ENCODE measurements around the gene MTR. TPM values are rescaled to one million over a fixed set of nuclear protein-coding genes. Genes with fewer than 3 reads are reported as not detected.

Gene MTR
- total and polyA plus RNA-seq, 12 donors: 5.2 to 100 (median 65.4) TPM

DNA sequence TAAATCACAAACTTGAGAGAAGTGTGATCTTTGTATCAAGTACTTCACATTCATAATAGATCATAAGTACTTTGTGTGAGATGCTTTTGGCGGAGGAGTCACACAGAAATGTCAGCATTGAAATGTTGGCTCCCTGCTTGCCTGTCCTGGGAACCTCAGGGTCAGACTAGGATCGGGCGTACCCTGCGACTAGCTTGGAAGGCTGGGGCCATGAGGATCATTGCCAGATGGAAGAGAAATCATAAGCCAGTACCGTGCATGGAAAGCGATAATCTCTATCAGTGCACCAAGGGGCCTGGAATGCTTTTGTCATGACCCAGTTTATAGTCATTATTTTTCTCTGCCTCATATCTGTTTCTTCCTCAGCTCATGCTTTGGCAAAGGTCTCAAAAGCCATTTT is 35.5 kb downstream of the MTR start:
- H3K4me3 ChIP-seq: no peak overlapping the region
- peaks cover 0 to 100% (median 26%) of the 10 kb centered on the region in 9 donors for H3K36me3 ChIP-seq
- H3K27ac ChIP-seq: peak overlapping the region in 9 of 10 donors; percentile 37 to 70 (median 64)
- H3K9me3 ChIP-seq: no peaks in the 10 kb centered on the region
- no peak for TF ChIP-seq CTCF (IDR thresholded peaks at IDR 0.05)
- DNase-seq (peak; percentile 44 to 68), ATAC-seq (peak; percentile 83 to 97 (median 94))
- intact Hi-C loops (cut with DNase I): no loop called here
- H3K4me1 ChIP-seq: peaks cover 0 to 26% (median 11%) of the 10 kb centered on the region in 9 donors
- no peaks in the 10 kb centered on the region for H3K27me3 ChIP-seq
- WGBS, 2 donors: 31 to 53% methylated on average over 6 of the region's 6 CpGs

DNA sequence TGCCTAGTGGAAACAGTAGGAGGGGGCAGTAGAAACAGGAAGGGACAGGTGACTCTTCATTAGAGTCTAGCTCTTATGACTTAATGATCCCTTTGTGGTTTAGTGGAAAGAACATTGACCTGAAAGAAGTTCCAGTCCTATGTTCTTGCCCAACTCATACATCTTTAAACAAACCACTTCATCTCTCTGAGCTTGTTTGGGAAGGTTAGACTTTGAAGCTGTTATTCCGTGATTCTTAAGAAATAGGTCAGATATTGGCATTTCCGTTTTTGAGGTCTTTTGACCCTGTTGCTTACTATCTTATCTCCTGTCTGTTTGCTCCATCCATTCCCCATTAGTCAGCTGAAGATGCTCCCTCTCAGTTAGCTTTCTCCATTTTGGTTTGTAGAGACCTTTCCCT is 38.5 kb downstream of the MTR start:
- H3K4me3 ChIP-seq: no peak overlapping the region
- no peak for DNase-seq
- H3K9me3 ChIP-seq: no peaks in the 10 kb centered on the region
- H3K27me3 ChIP-seq: no peaks in the 10 kb centered on the region
- intact Hi-C loops (cut with DNase I): no loop called here
- H3K4me1 ChIP-seq: peaks cover 0 to 25% (median 11%) of the 10 kb centered on the region in 9 donors
- H3K27ac ChIP-seq: no peak overlapping the region
- TF ChIP-seq CTCF (IDR thresholded peaks at IDR 0.05): no peak
- ATAC-seq: no peak
- H3K36me3 ChIP-seq: peaks cover 0 to 100% (median 33%) of the 10 kb centered on the region in 9 donors
- 82 to 87% methylated on average over 2 of the region's 2 CpGs for WGBS, 2 donors

GRCh38 chr1:236834876-236835275 is 39.8 kb downstream of the MTR start:
- intact Hi-C loops (cut with DNase I): no loop called here
- H3K36me3 ChIP-seq: peaks cover 0 to 100% (median 45%) of the 10 kb centered on the region in 9 donors
- H3K27me3 ChIP-seq: no peaks in the 10 kb centered on the region
- no peak overlapping the region for H3K27ac ChIP-seq
- ATAC-seq (no peak), DNase-seq (no peak)
- no peaks in the 10 kb centered on the region for H3K9me3 ChIP-seq
- WGBS, 2 donors: 75 to 77% methylated on average over 4 of the region's 4 CpGs
- peaks cover 0 to 16% (median 3%) of the 10 kb centered on the region in 9 donors for H3K4me1 ChIP-seq
- no peak overlapping the region for H3K4me3 ChIP-seq
- no peak for TF ChIP-seq CTCF (IDR thresholded peaks at IDR 0.05)

GRCh38 chr1:236835491-236835890 is 40.4 kb downstream of the MTR start:
- DNase-seq (no peak), ATAC-seq (no peak)

More at GRCh38 chr1:236835491-236835890, 40.4 kb downstream of the MTR start:
- intact Hi-C loops (cut with DNase I): no loop called here
- TF ChIP-seq CTCF (IDR thresholded peaks at IDR 0.05): no peak
- Histone ChIP-seq H3K27ac (no peak overlapping the region), H3K9me3 (no peaks in the 10 kb centered on the region), H3K4me3 (no peak overlapping the region), H3K27me3 (no peaks in the 10 kb centered on the region), H3K36me3 (peaks cover 0 to 100% (median 45%) of the 10 kb centered on the region in 9 donors), H3K4me1 (peaks cover 0 to 10% (median 3%) of the 10 kb centered on the region in 9 donors)
- WGBS, 2 donors: 76 to 80% methylated on average over 4 of the region's 4 CpGs

All from heart right ventricle (tissue), 16 donors.